GM12864 (cell line): ENCODE measurements around the gene BFSP1.

Source experiments
- DNase-seq: peaks from one replicate; pipeline ENCODE4 v3.0.0-alpha.2; 2011; ENCODE audit warnings: low read depth
- H3K4me3 ChIP-seq: 2 replicates; pipeline ENCODE4 v1.5.1; 2011; ENCODE audit warnings: mild to moderate bottlenecking, low read depth, low read length, control low read depth
- TF ChIP-seq, protein P1 (sequence below): IDR thresholded peaks from 2 replicates; pipeline ENCODE4 v1.5.1; 2011; ENCODE audit warnings: low read depth, mild to moderate bottlenecking, moderate library complexity, low read length, control low read depth, inconsistent platforms; ENCODE audit errors: missing control alignments

The BFSP1 gene

GRCh38 chr20:17500271-17500670, 30.9 kb downstream of the BFSP1 start:
- TF ChIP-seq, protein P1, sequence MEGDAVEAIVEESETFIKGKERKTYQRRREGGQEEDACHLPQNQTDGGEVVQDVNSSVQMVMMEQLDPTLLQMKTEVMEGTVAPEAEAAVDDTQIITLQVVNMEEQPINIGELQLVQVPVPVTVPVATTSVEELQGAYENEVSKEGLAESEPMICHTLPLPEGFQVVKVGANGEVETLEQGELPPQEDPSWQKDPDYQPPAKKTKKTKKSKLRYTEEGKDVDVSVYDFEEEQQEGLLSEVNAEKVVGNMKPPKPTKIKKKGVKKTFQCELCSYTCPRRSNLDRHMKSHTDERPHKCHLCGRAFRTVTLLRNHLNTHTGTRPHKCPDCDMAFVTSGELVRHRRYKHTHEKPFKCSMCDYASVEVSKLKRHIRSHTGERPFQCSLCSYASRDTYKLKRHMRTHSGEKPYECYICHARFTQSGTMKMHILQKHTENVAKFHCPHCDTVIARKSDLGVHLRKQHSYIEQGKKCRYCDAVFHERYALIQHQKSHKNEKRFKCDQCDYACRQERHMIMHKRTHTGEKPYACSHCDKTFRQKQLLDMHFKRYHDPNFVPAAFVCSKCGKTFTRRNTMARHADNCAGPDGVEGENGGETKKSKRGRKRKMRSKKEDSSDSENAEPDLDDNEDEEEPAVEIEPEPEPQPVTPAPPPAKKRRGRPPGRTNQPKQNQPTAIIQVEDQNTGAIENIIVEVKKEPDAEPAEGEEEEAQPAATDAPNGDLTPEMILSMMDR, result no peak
- no peak for DNase-seq
- no peak overlapping the region for H3K4me3 ChIP-seq

- H3K4me3 ChIP-seq, result no peak overlapping the region
- TF ChIP-seq, protein P1, result no peak
- DNase-seq, result no peak
Measured at GRCh38 chr20:17499041-17499440, 32.1 kb downstream of the BFSP1 start.

DNA sequence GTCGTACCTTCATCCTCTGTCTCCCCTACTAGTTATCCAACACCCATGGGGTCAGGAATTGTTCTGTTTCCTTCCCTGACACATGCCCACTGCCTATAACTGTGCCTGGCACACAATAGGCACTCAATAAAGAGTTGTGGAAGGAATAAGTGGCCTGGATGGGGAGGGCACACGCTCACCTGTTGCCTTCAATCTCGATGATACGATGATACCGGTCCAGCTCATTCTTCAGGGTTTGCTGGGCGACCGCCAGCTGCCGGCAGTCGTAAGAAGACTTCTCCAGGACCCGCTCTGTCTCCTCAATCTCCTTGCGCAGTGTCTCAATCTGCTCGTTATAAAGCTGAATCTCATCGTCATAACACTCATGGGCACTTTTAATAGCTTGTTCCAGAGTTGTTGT, 32.5 kb downstream of the BFSP1 start:
- TF ChIP-seq, protein P1, result no peak
- no peak for DNase-seq
- H3K4me3 ChIP-seq, result no peak overlapping the region

- DNase-seq, result no peak
- TF ChIP-seq, protein P1, result no peak
- H3K4me3 ChIP-seq, result no peak overlapping the region
Measured at GRCh38 chr20:17497821-17498580, 33.2 kb downstream of the BFSP1 start.

DNA sequence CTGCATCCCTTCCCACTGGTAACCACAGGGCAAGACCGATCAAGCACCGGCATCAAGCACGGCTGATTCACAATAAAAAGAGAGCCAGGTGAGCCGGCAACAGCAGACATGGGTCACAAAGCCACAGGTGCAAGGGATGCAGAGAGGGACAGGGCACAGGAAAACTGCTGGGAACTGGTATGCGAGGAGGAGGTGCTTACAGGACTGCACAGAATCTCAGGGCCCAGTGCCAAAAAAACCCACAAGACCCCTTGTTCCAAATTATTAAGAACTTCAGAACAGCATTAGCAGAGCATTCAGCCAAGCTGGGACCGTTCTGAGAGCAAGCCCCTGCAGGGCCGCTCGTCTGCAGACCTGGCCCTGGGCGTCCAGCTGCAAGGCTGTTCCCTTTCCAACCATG, 35.4 kb downstream of the BFSP1 start:
- DNase-seq, result no peak
- H3K4me3 ChIP-seq, result no peak overlapping the region
- TF ChIP-seq, protein P1, result no peak

GRCh38 chr20:17494201-17494600, 37.0 kb downstream of the BFSP1 start:
- no peak for DNase-seq
- H3K4me3 ChIP-seq, result no peak overlapping the region
- TF ChIP-seq, protein P1, result no peak

DNA sequence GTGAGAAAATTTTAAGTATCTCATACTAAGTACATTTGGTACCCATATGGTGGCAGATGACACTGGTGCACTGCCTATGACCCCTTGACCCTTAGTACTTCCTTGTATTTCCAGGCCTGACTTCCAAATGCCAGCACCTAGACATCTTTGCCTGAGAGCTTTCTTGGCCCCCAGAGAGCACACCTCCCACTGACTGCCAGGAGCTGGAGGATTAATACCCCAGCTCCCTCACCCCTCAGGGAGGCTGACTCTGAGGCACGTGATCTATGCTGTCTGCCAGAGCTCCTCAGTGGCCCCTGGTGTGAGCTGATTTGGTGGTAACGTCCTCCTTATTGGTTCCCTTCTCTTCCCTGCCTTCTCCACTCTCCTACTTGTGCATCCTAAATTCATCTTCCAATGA, 38.0 kb downstream of the BFSP1 start:
- TF ChIP-seq, protein P1, result no peak
- no peak for DNase-seq
- H3K4me3 ChIP-seq, result no peak overlapping the region
